CD14-positive monocyte (primary cell): ENCODE data around the gene STARD13. TPM values are rescaled to one million over a fixed set of nuclear protein-coding genes. Genes with fewer than 3 reads are reported as not detected.

ENCODE experiments used
- DNase-seq, 3 donors: peaks; one replicate each; pipeline ENCODE4 v3.0.0-alpha.2; 2011 to 2022
- H2AFZ ChIP-seq: 2 replicates; pipeline ENCODE4 v1.6.0; 2012; ENCODE audit warnings: mild to moderate bottlenecking, low read depth, low read length, inconsistent platforms; ENCODE audit not compliant: insufficient read depth, poor library complexity, severe bottlenecking
- H3K27ac ChIP-seq, 2 donors: 1 replicate in 1 of 2; 2 replicates in 1 of 2; pipeline ENCODE4 v1.5.1; 2012 to 2013; ENCODE audit warnings: low read length in 2 of 2, control low read depth in 1 of 2, inconsistent platforms in 1 of 2, low read depth in 1 of 2, mild to moderate bottlenecking in 1 of 2
- H3K27me3 ChIP-seq, 2 donors: one replicate each; pipeline versions ENCODE4 v1.6.0 to v1.6.1; 2011 to 2013; ENCODE audit warnings: low read length in 2 of 2; ENCODE audit not compliant: control insufficient read depth in 2 of 2, insufficient read depth in 2 of 2
- H3K36me3 ChIP-seq, 2 donors: replicated peaks in 1 of 2; 1 replicate in 1 of 2; 2 replicates in 1 of 2; pipeline versions ENCODE4 v1.5.1 to v1.6.1; 2012 to 2013; ENCODE audit warnings: low read length in 2 of 2, control low read depth in 1 of 2, inconsistent platforms in 1 of 2, mild to moderate bottlenecking in 1 of 2; ENCODE audit not compliant: insufficient read depth in 2 of 2, control insufficient read depth in 1 of 2
- H3K4me1 ChIP-seq, 2 donors: 1 replicate in 1 of 2; 2 replicates in 1 of 2; pipeline versions ENCODE4 v1.5.1 to v1.6.1; 2012 to 2013; ENCODE audit warnings: low read length in 2 of 2, control low read depth in 1 of 2, inconsistent platforms in 1 of 2, mild to moderate bottlenecking in 1 of 2, moderate library complexity in 1 of 2; ENCODE audit not compliant: insufficient read depth in 2 of 2, control insufficient read depth in 1 of 2
- H3K4me2 ChIP-seq: replicated peaks from 2 replicates; pipeline ENCODE3; 2012; ENCODE audit warnings: low read length, moderate library complexity, mild to moderate bottlenecking; ENCODE audit not compliant: poor library complexity, severe bottlenecking; ENCODE audit errors: extremely low read depth
- H3K4me3 ChIP-seq, 3 experiments: fragments of 200-600 bp in 1 of 3; sonication (generic) in 1 of 3; replicated peaks in 1 of 3; 1 replicate in 2 of 3; 2 replicates in 1 of 3; pipeline ENCODE4 v1.5.1; 2011 to 2013; ENCODE audit warnings: low read length in 3 of 3, mild to moderate bottlenecking in 3 of 3, control low read depth in 2 of 3, low read depth in 2 of 3, inconsistent platforms in 1 of 3, moderate library complexity in 1 of 3
- H3K79me2 ChIP-seq: 2 replicates; pipeline ENCODE4 v1.6.0; 2012; ENCODE audit warnings: mild to moderate bottlenecking, control low read depth, inconsistent platforms, low read length, moderate library complexity; ENCODE audit not compliant: insufficient read depth
- H3K9ac ChIP-seq: 2 replicates; pipeline ENCODE4 v1.6.0; 2017; ENCODE audit warnings: low read length, mild to moderate bottlenecking; ENCODE audit not compliant: insufficient read depth, poor library complexity, severe bottlenecking
- H3K9me3 ChIP-seq, 2 donors: replicated peaks in 1 of 2; 1 replicate in 1 of 2; 2 replicates in 1 of 2; pipeline versions ENCODE4 v1.5.1 to v1.6.1; 2012 to 2013; ENCODE audit warnings: low read length in 2 of 2, control low read depth in 1 of 2; ENCODE audit not compliant: control insufficient read depth in 1 of 2, insufficient read depth in 1 of 2
- H4K20me1 ChIP-seq: 2 replicates; pipeline ENCODE4 v1.6.0; 2012; ENCODE audit warnings: mild to moderate bottlenecking, low read length, control low read depth, moderate library complexity; ENCODE audit not compliant: insufficient read depth
- H3K27ac Mint-ChIP-seq, 7 donors: one replicate each; pipeline ENCODE4 v1.8.0; 2020; ENCODE audit warnings: mild to moderate bottlenecking in 7 of 7, mixed read lengths in 7 of 7, moderate library complexity in 6 of 7, inconsistent platforms in 2 of 7
- H3K27me3 Mint-ChIP-seq, 3 donors: one replicate each; pipeline ENCODE4 v1.8.0; 2021 to 2022; ENCODE audit warnings: low read depth in 3 of 3, mild to moderate bottlenecking in 3 of 3, mixed read lengths in 3 of 3, moderate library complexity in 3 of 3, inconsistent platforms in 1 of 3
- H3K36me3 Mint-ChIP-seq, 2 donors: one replicate each; pipeline ENCODE4 v1.8.0; 2020; ENCODE audit warnings: mixed read lengths in 2 of 2, inconsistent platforms in 1 of 2, mild to moderate bottlenecking in 1 of 2
- H3K4me1 Mint-ChIP-seq: one replicate; pipeline ENCODE4 v1.8.0; 2020; ENCODE audit warnings: mild to moderate bottlenecking, mixed read lengths
- H3K4me3 Mint-ChIP-seq, 2 donors: one replicate each; pipeline ENCODE4 v1.8.0; 2020; ENCODE audit warnings: mild to moderate bottlenecking in 2 of 2, mixed read lengths in 2 of 2, moderate library complexity in 1 of 2
- H3K9me3 Mint-ChIP-seq, 7 donors: one replicate each; pipeline ENCODE4 v1.8.0; 2020 to 2022; ENCODE audit warnings: mixed read lengths in 7 of 7, mild to moderate bottlenecking in 6 of 7, moderate library complexity in 6 of 7, inconsistent platforms in 2 of 7
- WGBS: methylation state at CpG from one replicate; pipeline ENCODE4 v1.1.5; 2013; ENCODE audit warnings: missing lambda C conversion rate; ENCODE audit not compliant: insufficient coverage; 5-methylcytosine and 5-hydroxymethylcytosine counted together
- intact Hi-C, 2 donors: fragments of 100-400 bp; cut with micrococcal nuclease; formaldehyde crosslinking; loops; one replicate each; pipeline versions ENCODE4 v1.15.0 to v1.15.1; 2023
- polyA plus RNA-seq, 3 donors: library from polyadenylated mRNA; depleted of rRNA in 1 of 3; unstranded in 2 of 3; stranded (reverse) in 1 of 3; fragments of 300-500 nt in 2 of 3; fragments of >200 nt in 1 of 3; fragmentation: Illumina TruSeq in 2 of 3; gene quantifications; 1 replicate in 2 of 3; 2 replicates in 1 of 3; pipeline ENCODE4 v1.2.3, GENCODE V29; 2012 to 2021
- TF ChIP-seq, protein P1 (sequence below): fragments of 200-600 bp; IDR thresholded peaks from one replicate; pipeline ENCODE4 v1.8.0; 2022; ENCODE audit warnings: antibody characterized with exemption, mild to moderate bottlenecking

STARD13 gene
- polyA plus RNA-seq, 3 donors: 0.37 to 0.69 (median 0.60) TPM

DNA sequence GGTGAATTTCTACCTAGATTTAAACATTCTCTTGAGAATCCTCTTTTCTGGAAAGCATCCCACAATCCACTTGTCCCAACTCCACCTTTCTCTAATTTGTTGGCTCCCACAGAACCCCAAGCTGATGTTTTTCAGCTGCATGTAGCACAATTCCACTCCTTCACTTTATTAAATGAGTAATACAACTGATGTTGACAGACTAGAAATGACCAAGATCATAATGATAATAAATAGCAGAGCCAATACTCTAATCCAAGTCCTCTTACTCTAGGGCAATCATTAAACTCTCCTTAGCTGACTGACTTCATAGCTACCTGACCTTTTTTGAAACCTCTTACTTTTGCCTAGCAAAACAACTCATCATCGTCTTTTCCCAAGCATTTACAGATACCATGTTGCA, 27.9 kb upstream of the STARD13 start:
- WGBS: no CpG with 5 or more reads among the region's 1 CpG

DNA sequence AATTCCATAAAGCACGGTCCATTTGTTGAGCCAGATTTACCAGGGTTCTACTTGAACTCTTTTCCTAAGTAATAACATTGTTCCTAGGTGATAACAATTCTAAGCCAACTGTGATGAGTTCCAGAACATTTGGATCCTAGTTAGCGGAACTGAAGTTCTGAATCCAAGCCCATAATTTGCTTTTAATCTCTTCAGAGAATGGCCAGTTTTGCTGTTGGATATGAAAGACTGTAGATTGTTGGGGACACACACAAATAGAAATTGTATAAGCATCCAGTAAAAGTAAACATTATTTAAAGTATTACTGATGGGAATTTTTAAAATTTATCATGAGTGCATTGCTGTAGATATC, 27.3 kb upstream of the STARD13 start:
- Histone ChIP-seq H3K4me2 (no peak overlapping the region), H4K20me1 (no peaks in the 10 kb centered on the region), H3K9ac (no peak overlapping the region), H3K4me1 (no peaks in the 10 kb centered on the region), H3K36me3 (no peaks in the 10 kb centered on the region), H3K9me3 (no peaks in the 10 kb centered on the region), H3K4me3 (no peak overlapping the region), H3K27ac (no peak overlapping the region), H3K79me2 (no peaks in the 10 kb centered on the region), H3K27me3 (no peaks in the 10 kb centered on the region), H2AFZ (no peak overlapping the region)
- WGBS: no CpG with 5 or more reads among the region's 2 CpGs
- Mint-ChIP-seq H3K27ac (no peak overlapping the region), H3K27me3 (no peaks in the 10 kb centered on the region), H3K9me3 (peaks cover 0 to 2% (median 0%) of the 10 kb centered on the region in 7 donors), H3K36me3 (no peaks in the 10 kb centered on the region), H3K4me3 (no peak overlapping the region), H3K4me1 (no peaks in the 10 kb centered on the region)
- no peak for DNase-seq
- intact Hi-C loops: no loop called here
- TF ChIP-seq, protein P1, sequence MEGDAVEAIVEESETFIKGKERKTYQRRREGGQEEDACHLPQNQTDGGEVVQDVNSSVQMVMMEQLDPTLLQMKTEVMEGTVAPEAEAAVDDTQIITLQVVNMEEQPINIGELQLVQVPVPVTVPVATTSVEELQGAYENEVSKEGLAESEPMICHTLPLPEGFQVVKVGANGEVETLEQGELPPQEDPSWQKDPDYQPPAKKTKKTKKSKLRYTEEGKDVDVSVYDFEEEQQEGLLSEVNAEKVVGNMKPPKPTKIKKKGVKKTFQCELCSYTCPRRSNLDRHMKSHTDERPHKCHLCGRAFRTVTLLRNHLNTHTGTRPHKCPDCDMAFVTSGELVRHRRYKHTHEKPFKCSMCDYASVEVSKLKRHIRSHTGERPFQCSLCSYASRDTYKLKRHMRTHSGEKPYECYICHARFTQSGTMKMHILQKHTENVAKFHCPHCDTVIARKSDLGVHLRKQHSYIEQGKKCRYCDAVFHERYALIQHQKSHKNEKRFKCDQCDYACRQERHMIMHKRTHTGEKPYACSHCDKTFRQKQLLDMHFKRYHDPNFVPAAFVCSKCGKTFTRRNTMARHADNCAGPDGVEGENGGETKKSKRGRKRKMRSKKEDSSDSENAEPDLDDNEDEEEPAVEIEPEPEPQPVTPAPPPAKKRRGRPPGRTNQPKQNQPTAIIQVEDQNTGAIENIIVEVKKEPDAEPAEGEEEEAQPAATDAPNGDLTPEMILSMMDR: no peak

More for the DNA sequence above, 27.9 kb upstream of the STARD13 start:
- Histone ChIP-seq H3K4me3 (no peak overlapping the region), H3K9ac (no peak overlapping the region), H3K79me2 (no peaks in the 10 kb centered on the region), H2AFZ (no peak overlapping the region), H3K4me1 (no peaks in the 10 kb centered on the region), H3K27ac (no peak overlapping the region), H3K27me3 (no peaks in the 10 kb centered on the region), H4K20me1 (no peaks in the 10 kb centered on the region), H3K9me3 (no peaks in the 10 kb centered on the region), H3K4me2 (no peak overlapping the region), H3K36me3 (no peaks in the 10 kb centered on the region)
- Mint-ChIP-seq H3K4me3 (no peak overlapping the region), H3K36me3 (no peaks in the 10 kb centered on the region), H3K4me1 (no peaks in the 10 kb centered on the region), H3K27me3 (no peaks in the 10 kb centered on the region), H3K9me3 (peaks cover 0 to 5% (median under 1%) of the 10 kb centered on the region in 7 donors), H3K27ac (no peak overlapping the region)
- TF ChIP-seq, protein P1: no peak
- intact Hi-C loops: no loop called here
- no peak for DNase-seq
